Smooth muscle cell (in vitro differentiated cells): Measurements from ENCODE around the gene ODAD3. TPM values are rescaled to one million over a fixed set of nuclear protein-coding genes. Genes with fewer than 3 reads are reported as not detected.
A peak's percentile ranks its signal among the peaks of the same experiment; 100 is the strongest.
"Not testable (repeated sequence)": the region's sequence is repeated elsewhere in the genome, so short reads cannot be mapped to it uniquely, and the experiment has no call there.

Experiments used
- DNase-seq: peaks from one replicate; lab custom pipeline; 2025; ENCODE audit not compliant: unreplicated experiment; lab: John Stamatoyannopoulos, UW
- H2AFZ ChIP-seq: fragments of 200-600 bp; sonication (generic); 2 replicates; pipeline ENCODE4 v1.6.0; 2016; ENCODE audit warnings: antibody characterized with exemption, low read depth, mild to moderate bottlenecking
- H3F3A ChIP-seq: fragments of 200-600 bp; sonication (generic); 2 replicates; pipeline ENCODE4 v1.6.0; 2017; ENCODE audit warnings: antibody characterized with exemption, low read depth
- H3K27ac ChIP-seq: fragments of 200-600 bp; sonication (generic); 2 replicates; pipeline ENCODE4 v1.5.1; 2016; ENCODE audit warnings: low read depth, mild to moderate bottlenecking
- H3K27me3 ChIP-seq: fragments of 200-600 bp; sonication (generic); 2 replicates; pipeline ENCODE4 v1.6.1; 2016; ENCODE audit warnings: low read depth, mild to moderate bottlenecking
- H3K36me3 ChIP-seq: fragments of 200-600 bp; sonication (generic); 2 replicates; pipeline ENCODE4 v1.5.1; 2016; ENCODE audit warnings: low read depth
- H3K4me1 ChIP-seq: fragments of 200-600 bp; sonication (generic); 2 replicates; pipeline ENCODE4 v1.5.1; 2016; ENCODE audit warnings: low read depth
- H3K4me2 ChIP-seq: fragments of 200-600 bp; sonication (generic); 2 replicates; pipeline ENCODE4 v1.6.0; 2016; ENCODE audit warnings: mild to moderate bottlenecking
- H3K4me3 ChIP-seq: fragments of 200-600 bp; sonication (generic); 2 replicates; pipeline ENCODE4 v1.5.1; 2016; ENCODE audit warnings: mild to moderate bottlenecking
- H3K79me2 ChIP-seq: fragments of 200-600 bp; sonication (generic); 2 replicates; pipeline ENCODE4 v1.6.0; 2016; ENCODE audit warnings: low read depth, mild to moderate bottlenecking
- H3K9ac ChIP-seq: fragments of 200-600 bp; sonication (generic); 2 replicates; pipeline ENCODE4 v1.6.0; 2016; ENCODE audit warnings: low read depth
- H3K9me3 ChIP-seq: fragments of 200-600 bp; sonication (generic); replicated peaks from 2 replicates; pipeline ENCODE4 v1.5.1; 2016; ENCODE audit warnings: low read depth
- H4K20me1 ChIP-seq: fragments of 200-600 bp; sonication (generic); 2 replicates; pipeline ENCODE4 v1.6.0; 2016; ENCODE audit warnings: low read depth
- CTCF ChIP-seq: fragments of 200-600 bp; sonication (generic); IDR thresholded peaks from 2 replicates; pipeline ENCODE4 v1.5.1; 2017; ENCODE audit warnings: borderline replicate concordance, mild to moderate bottlenecking, antibody characterized with exemption; ENCODE audit not compliant: insufficient read depth, poor library complexity, severe bottlenecking
- WGBS: methylation state at CpG from one replicate; pipeline ENCODE4 v1.1.7; 2016; ENCODE audit warnings: low lambda C conversion rate; 5-methylcytosine and 5-hydroxymethylcytosine counted together
- polyA plus RNA-seq: library from polyadenylated mRNA; unstranded; fragments of >200 nt; fragmentation: Nextera tagmentation; extraction: Ambion mirVana; gene quantifications from 2 replicates; pipeline ENCODE4 v1.2.1, GENCODE V29; 2016
- total RNA-seq: library from RNA; depleted of rRNA; stranded (reverse); fragments of >200 nt; gene quantifications from 2 replicates; pipeline ENCODE4 v1.2.3, GENCODE V29; 2014

The ODAD3 gene
- total and polyA plus RNA-seq, 2 experiments from 2014 or later, result 5.1 TPM; not detected in 1

GRCh38 chr19:11479090-11479897 is 44.4 kb upstream of the ODAD3 start:
- Histone ChIP-seq H4K20me1 (no peaks in the 10 kb centered on the region), H3F3A (no peaks in the 10 kb centered on the region), H3K4me1 (no peaks in the 10 kb centered on the region), H3K79me2 (no peaks in the 10 kb centered on the region), H3K4me3 (no peak overlapping the region), H3K27ac (no peak overlapping the region), H3K36me3 (no peaks in the 10 kb centered on the region), H3K9ac (no peak overlapping the region), H2AFZ (no peak overlapping the region), H3K9me3 (no peaks in the 10 kb centered on the region), H3K27me3 (peaks cover 52% of the 10 kb centered on the region), H3K4me2 (peak overlapping the region; percentile 48)
- TF ChIP-seq CTCF, result no peak
- WGBS, result 22% methylated on average over 38 of the region's 62 CpGs
- DNase-seq, result no peak

GRCh38 chr19:11478167-11479089 is 43.5 kb upstream of the ODAD3 start:
- H3K4me2 ChIP-seq, result no peak overlapping the region
- H3K27me3 ChIP-seq, result peaks cover 52% of the 10 kb centered on the region

GRCh38 chr19:11475861-11476260 is 40.9 kb upstream of the ODAD3 start:
- no peaks in the 10 kb centered on the region for H4K20me1 ChIP-seq
- WGBS, result 83% methylated on average over 8 of the region's 8 CpGs
- no peak overlapping the region for H3K9ac ChIP-seq
- H2AFZ ChIP-seq, result no peak overlapping the region
- no peaks in the 10 kb centered on the region for H3F3A ChIP-seq
- H3K27me3 ChIP-seq, result peaks cover 30% of the 10 kb centered on the region
- TF ChIP-seq CTCF, result no peak
- no peaks in the 10 kb centered on the region for H3K9me3 ChIP-seq
- H3K4me2 ChIP-seq, result no peak overlapping the region
- H3K4me1 ChIP-seq, result no peaks in the 10 kb centered on the region
- H3K36me3 ChIP-seq, result no peaks in the 10 kb centered on the region
- DNase-seq, result no peak
- H3K27ac ChIP-seq, result no peak overlapping the region
- no peaks in the 10 kb centered on the region for H3K79me2 ChIP-seq
- no peak overlapping the region for H3K4me3 ChIP-seq

More at GRCh38 chr19:11478167-11479089, 43.5 kb upstream of the ODAD3 start:
- no peak for TF ChIP-seq CTCF
- no peaks in the 10 kb centered on the region for H3K36me3 ChIP-seq
- no peaks in the 10 kb centered on the region for H3K79me2 ChIP-seq
- H3K4me1 ChIP-seq, result no peaks in the 10 kb centered on the region
- H3K9me3 ChIP-seq, result no peaks in the 10 kb centered on the region
- no peak overlapping the region for H3K9ac ChIP-seq
- DNase-seq, result no peak
- H3F3A ChIP-seq, result no peaks in the 10 kb centered on the region
- H3K27ac ChIP-seq, result no peak overlapping the region
- H3K4me3 ChIP-seq, result no peak overlapping the region
- WGBS, result 74% methylated on average over 18 of the region's 19 CpGs
- no peak overlapping the region for H2AFZ ChIP-seq
- H4K20me1 ChIP-seq, result no peaks in the 10 kb centered on the region

- H3K4me2 ChIP-seq, result not testable (repeated sequence)
- WGBS, result 86% methylated on average over 3 of the region's 3 CpGs
Measured at GRCh38 chr19:11475343-11475742, 40.4 kb upstream of the ODAD3 start.

More at GRCh38 chr19:11475343-11475742, 40.4 kb upstream of the ODAD3 start:
- not testable (repeated sequence) for H3K4me3 ChIP-seq, H2AFZ ChIP-seq, H3K36me3 ChIP-seq, DNase-seq, H3K4me1 ChIP-seq, H3K27ac ChIP-seq, H3K9ac ChIP-seq, H3F3A ChIP-seq, H3K79me2 ChIP-seq, H4K20me1 ChIP-seq, H3K9me3 ChIP-seq
- H3K27me3 ChIP-seq, result peaks cover 25% of the 10 kb centered on the region
